ENCODE results near the gene IGF2R.

IGF2R gene

DNA sequence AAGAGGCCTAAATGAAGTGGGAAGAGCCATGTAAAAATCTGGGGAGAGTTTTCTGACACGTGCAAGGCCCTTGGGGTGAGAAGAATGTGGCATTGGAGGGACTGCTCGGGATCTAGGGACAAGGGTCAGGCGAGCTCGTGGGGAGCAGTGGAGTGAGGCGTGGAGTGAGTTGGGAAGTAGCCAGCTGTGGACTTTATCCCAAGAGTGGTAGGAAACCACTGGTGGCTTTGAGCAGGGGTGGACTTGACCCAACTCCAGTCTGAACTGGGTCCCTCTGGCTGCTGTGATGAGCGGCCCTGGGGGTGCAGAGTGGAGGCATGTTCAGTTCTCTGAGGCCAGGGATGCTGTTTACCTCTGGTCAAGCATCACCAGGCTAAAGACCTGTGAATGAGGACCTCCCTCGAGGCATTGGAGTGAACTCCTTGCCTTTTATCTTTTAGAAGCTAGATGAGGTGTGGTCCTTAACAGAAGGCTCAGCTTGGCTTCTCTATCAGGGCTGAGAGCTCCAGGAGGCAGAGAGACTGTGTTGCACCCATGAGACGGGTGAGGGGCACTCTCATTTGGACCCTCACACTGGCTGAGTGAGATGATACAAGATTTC, 173.3 kb downstream of the IGF2R start:
- DNase-seq = no peak

- no peak for DNase-seq
Measured at GRCh38 chr6:160146454-160147145, 177.7 kb downstream of the IGF2R start.

DNA sequence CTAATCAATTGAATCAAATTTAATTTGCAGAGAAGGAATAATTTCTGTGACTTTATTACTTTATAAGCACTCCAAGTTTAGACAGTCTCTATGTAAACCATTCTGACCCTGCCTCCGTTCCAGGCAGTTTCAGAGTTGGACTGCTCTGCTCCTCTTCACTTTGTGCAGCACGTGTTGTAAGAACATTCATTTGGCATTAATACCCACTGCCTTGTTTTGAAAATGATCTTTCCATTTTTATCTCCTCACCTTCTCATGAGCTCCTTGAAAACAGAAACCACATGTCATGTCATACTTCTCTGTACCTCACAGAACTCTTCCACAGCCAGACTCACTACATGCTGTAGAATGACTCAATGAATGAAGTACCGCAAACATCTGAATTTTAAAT, 178.3 kb downstream of the IGF2R start:
- DNase-seq = no peak

- no peak for DNase-seq
Measured at GRCh38 chr6:160154471-160154870, 185.6 kb downstream of the IGF2R start.

DNA sequence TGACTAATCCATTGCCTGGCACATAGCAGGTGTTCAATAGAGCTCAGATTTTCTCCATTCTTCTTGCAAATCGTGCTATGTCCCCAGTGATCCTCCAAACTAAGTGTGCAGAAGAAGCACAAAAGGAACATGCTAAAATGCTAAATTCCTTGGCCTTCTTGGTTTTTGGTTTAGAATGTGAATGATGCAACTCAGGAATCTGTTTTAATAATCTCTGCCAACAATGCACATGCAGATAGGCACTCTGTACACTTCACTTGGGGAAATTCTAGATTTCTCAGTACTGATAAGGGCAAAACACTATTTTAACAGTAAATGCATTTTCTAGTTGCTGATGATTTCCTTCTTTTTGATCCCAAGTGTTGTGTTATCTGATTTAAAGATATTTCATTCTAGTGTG, 188.0 kb downstream of the IGF2R start:
- DNase-seq = no peak

DNA sequence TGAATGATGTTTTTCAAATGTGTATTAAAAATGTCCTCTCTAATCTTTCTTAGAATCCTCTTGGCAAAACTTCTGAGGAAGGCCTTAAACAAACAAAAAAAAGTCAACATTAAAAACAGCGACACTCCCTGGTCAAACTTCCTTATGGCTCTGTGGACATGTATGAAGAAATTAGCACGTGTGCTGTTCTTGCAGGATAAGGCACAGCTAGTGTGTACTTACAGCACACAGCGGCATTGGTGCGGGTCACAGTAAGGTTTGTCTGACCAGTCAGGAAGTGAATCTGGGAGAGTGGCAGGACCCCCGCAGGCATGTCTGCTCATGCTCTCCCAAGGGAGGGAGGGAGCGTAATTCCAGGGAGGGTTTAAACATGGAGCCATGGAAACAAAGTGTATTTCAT, 191.6 kb downstream of the IGF2R start:
- DNase-seq = no peak

Measured in islet precursor cell (in vitro differentiated cells).